Aorta (tissue), 5 donors: Measurements from ENCODE around the gene AMACR. TPM values are rescaled to one million over a fixed set of nuclear protein-coding genes. Genes with fewer than 3 reads are reported as not detected.
"Not testable (repeated sequence)": the region's sequence is repeated elsewhere in the genome, so short reads cannot be mapped to it uniquely, and the experiment has no call there.

Source experiments
- ATAC-seq: fragments of 200-7000 bp; cut with Tn5 transposase; one replicate; pipeline ENCODE4 v1.9.1; 2022; ENCODE audit warnings: moderate library complexity; ENCODE audit not compliant: low FRiP score
- DNase-seq, 2 donors: peaks; one replicate each; pipeline ENCODE4 v3.0.0-alpha.2; 2020
- H3K27ac ChIP-seq, 2 donors: one replicate each; pipeline ENCODE4 v1.5.1; 2013; ENCODE audit warnings: low read length in 2 of 2, mild to moderate bottlenecking in 2 of 2, moderate library complexity in 2 of 2, control low read depth in 1 of 2, inconsistent platforms in 1 of 2, low read depth in 1 of 2
- H3K27me3 ChIP-seq, 2 donors: one replicate each; pipeline ENCODE4 v1.6.1; 2013; ENCODE audit warnings: control low read depth in 1 of 2, low read length in 1 of 2, mild to moderate bottlenecking in 1 of 2, moderate library complexity in 1 of 2; ENCODE audit not compliant: insufficient read depth in 2 of 2, control insufficient read depth in 1 of 2
- H3K36me3 ChIP-seq, 2 donors: one replicate each; pipeline ENCODE4 v1.6.1; 2013; ENCODE audit warnings: control low read depth in 1 of 2, low read length in 1 of 2, mild to moderate bottlenecking in 1 of 2; ENCODE audit not compliant: insufficient read depth in 2 of 2, control insufficient read depth in 1 of 2
- H3K4me1 ChIP-seq, 2 donors: one replicate each; pipeline ENCODE4 v1.6.1; 2013; ENCODE audit warnings: low read length in 2 of 2, control low read depth in 1 of 2, mild to moderate bottlenecking in 1 of 2, moderate library complexity in 1 of 2; ENCODE audit not compliant: insufficient read depth in 2 of 2, control insufficient read depth in 1 of 2
- H3K4me3 ChIP-seq, 2 donors: one replicate each; pipeline ENCODE4 v1.5.1; 2013; ENCODE audit warnings: low read length in 2 of 2, control low read depth in 1 of 2, mild to moderate bottlenecking in 1 of 2
- H3K9me3 ChIP-seq: one replicate; pipeline ENCODE4 v1.6.1; 2013; ENCODE audit warnings: mild to moderate bottlenecking, low read length; ENCODE audit not compliant: control insufficient read depth
- WGBS, 2 donors: extraction: QIAGEN DNeasy Blood & Tissue Kit; methylation state at CpG; one replicate each; pipeline ENCODE4 v1.1.7; 2013; 5-methylcytosine and 5-hydroxymethylcytosine counted together
- intact Hi-C, 2 donors: fragments of 100-400 bp; cut with DNase I; formaldehyde crosslinking; loops; one replicate each; pipeline versions ENCODE4 v1.14.2 to v1.15.0; 2022
- polyA plus RNA-seq, 2 donors: library from polyadenylated mRNA; stranded (reverse); fragments of 200-250 nt; gene quantifications; one replicate each; pipeline ENCODE4 v1.2.3, GENCODE V29; 2013
- total RNA-seq, 2 donors: library from RNA; stranded (reverse); fragmentation: NEBNext Ultra II Directional; extraction: Animal tissue kit (Norgen Biotek cat#: 25700); gene quantifications; one replicate each; pipeline ENCODE4 v1.2.1, GENCODE V29; 2021
- donor health status: healthy with polysubstance abuse.
- donor health status: Bipolar disorder and iron deficiency.
- donor health status: DM: no; HTN: no; CAD: no.
- donor health status: DM: no; HTN: no; CAD: no.
- donor health status: DM: yes; HTN: yes; CAD: no.

The AMACR gene
- total and polyA plus RNA-seq, 4 donors: 5.0 to 11.4 (median 7.7) TPM

- intact Hi-C loops: loop anchor here in 1 of 2 donors (10.0 kb wide), 1 partner anchor 459 kb away; no protein-coding TSS in a partner anchor
- no peaks in the 10 kb centered on the region for H3K4me1 ChIP-seq
- no peak overlapping the region for H3K27ac ChIP-seq
- H3K27me3 ChIP-seq: no peaks in the 10 kb centered on the region
- no peaks in the 10 kb centered on the region for H3K9me3 ChIP-seq
- peaks cover 0 to 2% of the 10 kb centered on the region in 2 donors for H3K36me3 ChIP-seq
- WGBS, 2 donors: 77 to 86% methylated on average over 5 of the region's 5 CpGs
- no peak overlapping the region for H3K4me3 ChIP-seq
- DNase-seq (no peak), ATAC-seq (no peak)
Observed at GRCh38 chr5:34016222-34016621, 8.4 kb upstream of the AMACR start.

- peaks cover 0 to 2% of the 10 kb centered on the region in 2 donors for H3K36me3 ChIP-seq
- DNase-seq (no peak), ATAC-seq (no peak)
- H3K4me1 ChIP-seq: no peaks in the 10 kb centered on the region
- H3K27ac ChIP-seq: no peak overlapping the region
- WGBS, 2 donors: 95 to 96% methylated on average over 4 of the region's 4 CpGs
- no peak overlapping the region for H3K4me3 ChIP-seq
- intact Hi-C loops: loop anchor here in 1 of 2 donors (10.0 kb wide), 1 partner anchor 460 kb away; no protein-coding TSS in a partner anchor
- no peaks in the 10 kb centered on the region for H3K9me3 ChIP-seq
- H3K27me3 ChIP-seq: no peaks in the 10 kb centered on the region
Observed at GRCh38 chr5:34015120-34015822, 7.4 kb upstream of the AMACR start.

- Histone ChIP-seq H3K36me3 (peaks cover 0 to 2% of the 10 kb centered on the region in 2 donors), H3K9me3 (no peaks in the 10 kb centered on the region), H3K4me3 (no peak overlapping the region), H3K4me1 (no peaks in the 10 kb centered on the region), H3K27ac (no peak overlapping the region), H3K27me3 (no peaks in the 10 kb centered on the region)
- DNase-seq (no peak), ATAC-seq (no peak)
- 91 to 97% methylated on average over 2 of the region's 2 CpGs for WGBS, 2 donors
- intact Hi-C loops: loop anchor here in 1 of 2 donors (10.0 kb wide), 1 partner anchor 460 kb away; no protein-coding TSS in a partner anchor
Observed at GRCh38 chr5:34014626-34015025, 6.8 kb upstream of the AMACR start.

GRCh38 chr5:34013547-34013946, 5.7 kb upstream of the AMACR start:
- 89 to 91% methylated on average over 3 of the region's 3 CpGs for WGBS, 2 donors
- no peak overlapping the region for H3K27ac ChIP-seq
- no peaks in the 10 kb centered on the region for H3K4me1 ChIP-seq
- intact Hi-C loops: loop anchor here in 1 of 2 donors (10.0 kb wide), 1 partner anchor 461 kb away; no protein-coding TSS in a partner anchor
- DNase-seq (no peak), ATAC-seq (no peak)
- H3K4me3 ChIP-seq: no peak overlapping the region
- H3K36me3 ChIP-seq: peaks cover 0 to 2% of the 10 kb centered on the region in 2 donors
- no peaks in the 10 kb centered on the region for H3K9me3 ChIP-seq
- no peaks in the 10 kb centered on the region for H3K27me3 ChIP-seq

GRCh38 chr5:34012791-34013190, 4.9 kb upstream of the AMACR start:
- ATAC-seq (no peak), DNase-seq (peak in 1 of 2 donors; percentile 50)
- no peaks in the 10 kb centered on the region for H3K4me1 ChIP-seq
- intact Hi-C loops: loop anchor here in 1 of 2 donors (10.0 kb wide), 1 partner anchor 462 kb away; no protein-coding TSS in a partner anchor
- H3K27me3 ChIP-seq: no peaks in the 10 kb centered on the region
- no peak overlapping the region for H3K27ac ChIP-seq
- no peak overlapping the region for H3K4me3 ChIP-seq
- peaks cover 0 to 2% of the 10 kb centered on the region in 2 donors for H3K36me3 ChIP-seq
- no peaks in the 10 kb centered on the region for H3K9me3 ChIP-seq

DNA sequence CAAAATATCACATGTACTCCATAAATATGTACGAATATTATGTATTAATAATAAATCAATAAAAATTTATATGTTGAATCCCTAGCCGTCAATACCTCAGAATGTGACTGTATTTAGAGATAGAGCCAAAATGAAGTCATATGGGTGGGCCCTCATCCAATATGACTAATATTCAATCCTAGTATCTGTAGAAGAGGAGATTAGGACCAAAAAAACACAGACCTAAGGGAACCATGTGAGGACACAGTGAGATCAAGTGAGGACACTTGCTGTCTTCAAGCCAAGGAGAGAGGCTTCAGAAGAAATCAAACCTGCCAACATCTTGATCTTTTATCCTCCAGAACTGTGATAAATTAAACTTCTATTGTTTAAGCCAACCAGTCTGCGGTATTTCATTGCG, 3.7 kb upstream of the AMACR start:
- Histone ChIP-seq H3K9me3 (no peaks in the 10 kb centered on the region), H3K27me3 (no peaks in the 10 kb centered on the region), H3K4me3 (no peak overlapping the region), H3K4me1 (no peaks in the 10 kb centered on the region), H3K36me3 (peaks cover 0 to 2% of the 10 kb centered on the region in 2 donors), H3K27ac (no peak overlapping the region)
- ATAC-seq (no peak), DNase-seq (no peak)
- WGBS, 2 donors: 73 to 90% methylated on average over 4 of the region's 4 CpGs
- intact Hi-C loops: loop anchor here in 1 of 2 donors (10.0 kb wide), 1 partner anchor 463 kb away; no protein-coding TSS in a partner anchor

DNA sequence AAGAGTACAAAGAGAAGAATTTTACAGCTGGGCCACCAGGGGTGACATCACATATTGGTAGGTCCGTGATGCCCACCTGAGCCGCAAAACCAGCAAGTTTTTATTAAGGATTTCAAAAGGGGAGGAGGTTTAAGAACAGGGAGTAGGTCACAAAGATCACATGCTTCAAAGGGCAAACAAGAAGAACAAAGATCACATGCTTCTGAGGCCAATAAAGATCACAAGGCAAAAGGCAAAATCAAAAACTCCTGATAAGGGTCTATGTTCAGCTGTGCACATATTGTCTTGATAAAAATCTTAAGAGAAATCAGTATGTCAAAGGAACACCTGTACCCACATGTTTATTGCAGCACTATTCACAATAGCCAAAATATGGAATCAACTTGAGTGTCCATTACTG, 2.3 kb upstream of the AMACR start:
- H3K36me3 ChIP-seq, ATAC-seq, H3K27ac ChIP-seq, DNase-seq, H3K4me3 ChIP-seq, H3K27me3 ChIP-seq, H3K9me3 ChIP-seq, H3K4me1 ChIP-seq: not testable (repeated sequence)
- intact Hi-C loops: loop anchor here in 1 of 2 donors (10.0 kb wide), 1 partner anchor 465 kb away; no protein-coding TSS in a partner anchor
- WGBS, 2 donors: 78 to 95% methylated on average over 2 of the region's 2 CpGs

GRCh38 chr5:34009610-34010009, 1.8 kb upstream of the AMACR start:
- Histone ChIP-seq H3K27me3 (no peaks in the 10 kb centered on the region), H3K4me3 (no peak overlapping the region), H3K4me1 (peaks cover 0 to 4% of the 10 kb centered on the region in 2 donors), H3K9me3 (no peaks in the 10 kb centered on the region), H3K36me3 (no peaks in the 10 kb centered on the region), H3K27ac (no peak overlapping the region)
- ATAC-seq (no peak), DNase-seq (no peak)
- intact Hi-C loops: loop anchor here (5.0 to 10.0 kb wide), 3 partner anchors 43 to 465 kb away; no protein-coding TSS in a partner anchor
- 41 to 96% methylated on average over 1 of the region's 1 CpG for WGBS, 2 donors

- H3K27me3 ChIP-seq: no peaks in the 10 kb centered on the region
- WGBS, 2 donors: 2% methylated on average over 1 of the region's 1 CpG
- no peaks in the 10 kb centered on the region for H3K9me3 ChIP-seq
- peak overlapping the region; percentile 62 to 88 for H3K4me3 ChIP-seq
- no peaks in the 10 kb centered on the region for H3K36me3 ChIP-seq
- ATAC-seq: no peak
- H3K4me1 ChIP-seq: peaks cover 0 to 4% of the 10 kb centered on the region in 2 donors
- DNase-seq: no peak
- intact Hi-C loops: loop anchor here (5.0 to 10.0 kb wide), 2 partner anchors 43 to 456 kb away; no protein-coding TSS in a partner anchor
- peak overlapping the region in 1 of 2 donors; percentile 67 for H3K27ac ChIP-seq
Observed at GRCh38 chr5:34008802-34009201, 952 bp upstream of the AMACR start.
